IMR-90 (cell line): Measurements from ENCODE around the gene PNKP. TPM values are rescaled to one million over a fixed set of nuclear protein-coding genes. Genes with fewer than 3 reads are reported as not detected.
A peak's percentile ranks its signal among the peaks of the same experiment; 100 is the strongest.

Source experiments
- ATAC-seq: fragments of 200-7000 bp; cut with Tn5 transposase; 2 replicates; pipeline ENCODE4 v1.9.1; 2020; ENCODE audit warnings: low read depth, mild to moderate bottlenecking, moderate library complexity
- BruUV-seq: library from RNA; stranded (reverse); fragments of 400-500 nt; replicated peaks from 2 replicates; lab custom pipeline; 2021; lab: Mats Ljungman, UMichigan
- CTCF ChIA-PET: fragments of 300-600 bp; formaldehyde crosslinking; extraction: SDS; loops from one replicate; lab custom pipeline; 2021; ENCODE audit warnings: antibody characterized with exemption; lab: Yijun Ruan, JAX
- POLR2A ChIA-PET: fragments of 300-600 bp; sonication (Branson Sonifier 250); formaldehyde crosslinking; loops from one replicate; lab custom pipeline; 2022; ENCODE audit warnings: antibody characterized with exemption; ENCODE audit not compliant: unreplicated experiment; lab: Charles Lee
- DNase-seq: peaks from one replicate; pipeline ENCODE4 v3.0.0; 2013
- H2AFZ ChIP-seq: replicated peaks from 2 replicates; pipeline ENCODE3; 2013; ENCODE audit warnings: low read length, mild to moderate bottlenecking; ENCODE audit not compliant: poor library complexity
- H2AK5ac ChIP-seq: 2 replicates; pipeline ENCODE4 v1.6.1; 2013; ENCODE audit warnings: low read depth, low read length, inconsistent platforms
- H2AK9ac ChIP-seq: replicated peaks from 2 replicates; pipeline ENCODE3; 2013; ENCODE audit warnings: mild to moderate bottlenecking, low read depth, low read length, moderate library complexity; ENCODE audit not compliant: poor library complexity
- H2BK120ac ChIP-seq: 2 replicates; pipeline ENCODE4 v1.6.1; 2013; ENCODE audit warnings: low read depth, low read length, inconsistent platforms
- H2BK15ac ChIP-seq: 3 replicates; pipeline ENCODE4 v1.6.1; 2013; ENCODE audit warnings: low read depth, low read length, inconsistent platforms
- H2BK20ac ChIP-seq: 2 replicates; pipeline ENCODE4 v1.6.1; 2013; ENCODE audit warnings: low read depth, mild to moderate bottlenecking, inconsistent platforms, low read length, moderate library complexity
- H2BK5ac ChIP-seq: 2 replicates; pipeline ENCODE4 v1.6.1; 2013; ENCODE audit warnings: mild to moderate bottlenecking, low read depth, low read length, inconsistent platforms; ENCODE audit not compliant: poor library complexity, severe bottlenecking
- H3K14ac ChIP-seq: replicated peaks from 2 replicates; pipeline ENCODE4 v1.6.1; 2013; ENCODE audit warnings: low read depth, low read length, inconsistent platforms
- H3K18ac ChIP-seq: 2 replicates; pipeline ENCODE4 v1.6.1; 2013; ENCODE audit warnings: low read depth, low read length, control low read depth
- H3K23ac ChIP-seq: 2 replicates; pipeline ENCODE4 v1.6.1; 2013; ENCODE audit warnings: low read depth, low read length, inconsistent platforms
- H3K27ac ChIP-seq: 2 replicates; pipeline ENCODE4 v1.5.1; 2013; ENCODE audit warnings: mild to moderate bottlenecking, control low read depth, low read length; ENCODE audit not compliant: insufficient read depth
- H3K27me3 ChIP-seq: 2 replicates; pipeline ENCODE4 v1.6.1; 2013; ENCODE audit warnings: low read length; ENCODE audit not compliant: control insufficient read depth, insufficient read depth
- H3K36me3 ChIP-seq: 2 replicates; pipeline ENCODE4 v1.6.1; 2013; ENCODE audit warnings: low read length, mixed read lengths; ENCODE audit not compliant: control insufficient read depth, insufficient read depth
- H3K4ac ChIP-seq: 2 replicates; pipeline ENCODE4 v1.6.1; 2013; ENCODE audit warnings: low read depth, low read length, inconsistent platforms
- H3K4me1 ChIP-seq: 2 replicates; pipeline ENCODE4 v1.6.1; 2013; ENCODE audit warnings: low read length, mixed read lengths; ENCODE audit not compliant: control insufficient read depth, insufficient read depth
- H3K4me2 ChIP-seq: 2 replicates; pipeline ENCODE4 v1.6.1; 2013; ENCODE audit warnings: low read depth, mild to moderate bottlenecking, control low read depth, low read length, moderate library complexity
- H3K4me3 ChIP-seq: 2 replicates; pipeline ENCODE4 v1.5.1; 2013; ENCODE audit warnings: low read depth, mild to moderate bottlenecking, control low read depth, low read length, moderate library complexity; ENCODE audit not compliant: insufficient read depth
- H3K56ac ChIP-seq: 2 replicates; pipeline ENCODE4 v1.6.1; 2013; ENCODE audit warnings: low read length, inconsistent platforms; ENCODE audit not compliant: insufficient read depth; ENCODE audit errors: extremely low read depth
- H3K79me1 ChIP-seq, 2 experiments: 2 replicates each; pipeline ENCODE4 v1.6.1; 2013; ENCODE audit warnings: low read length in 2 of 2, inconsistent platforms in 1 of 2, low read depth in 1 of 2
- H3K9ac ChIP-seq: 2 replicates; pipeline ENCODE4 v1.6.1; 2013; ENCODE audit warnings: low read depth, low read length, control low read depth
- H3K9me1 ChIP-seq: 2 replicates; pipeline ENCODE4 v1.6.1; 2013; ENCODE audit warnings: low read length, inconsistent platforms; ENCODE audit not compliant: insufficient read depth
- H3K9me3 ChIP-seq: 2 replicates; pipeline ENCODE4 v1.6.1; 2013; ENCODE audit warnings: low read length; ENCODE audit not compliant: control insufficient read depth, insufficient read depth
- H4K20me1 ChIP-seq: 2 replicates; pipeline ENCODE4 v1.6.1; 2013; ENCODE audit warnings: low read length, inconsistent platforms; ENCODE audit not compliant: insufficient read depth
- H4K5ac ChIP-seq: 2 replicates; pipeline ENCODE4 v1.6.1; 2013; ENCODE audit warnings: mild to moderate bottlenecking, low read depth, low read length, control low read depth
- H4K8ac ChIP-seq, 2 experiments: 2 replicates each; pipeline ENCODE4 v1.6.1; 2013; ENCODE audit warnings: low read depth in 2 of 2, low read length in 2 of 2, control low read depth in 1 of 2, inconsistent platforms in 1 of 2
- H4K91ac ChIP-seq: 2 replicates; pipeline ENCODE4 v1.6.1; 2013; ENCODE audit warnings: low read depth, low read length, inconsistent platforms; ENCODE audit not compliant: insufficient read depth
- BHLHE40 ChIP-seq: fragments of 150-350 bp; IDR thresholded peaks from 2 replicates; pipeline ENCODE4 v1.6.1; 2016; ENCODE audit warnings: mild to moderate bottlenecking, low read depth, low read length
- CEBPB ChIP-seq: IDR thresholded peaks from 2 replicates; pipeline ENCODE4 v1.6.1; 2012; ENCODE audit warnings: low read depth, low read length, improper control_type of control experiment
- CHD1 ChIP-seq: IDR thresholded peaks from 2 replicates; pipeline ENCODE4 v1.6.1; 2012; ENCODE audit warnings: low read depth, low read length, improper control_type of control experiment
- CTCF ChIP-seq: conservative IDR thresholded peaks from 2 replicates; pipeline ENCODE4 v1.5.1; 2012; ENCODE audit warnings: mild to moderate bottlenecking, low read depth, low read length, improper control_type of control experiment
- FOS ChIP-seq: fragments of 150-350 bp; IDR thresholded peaks from 2 replicates; pipeline ENCODE4 v1.6.1; 2016; ENCODE audit warnings: low read depth, low read length
- MAFK ChIP-seq: IDR thresholded peaks from 2 replicates; pipeline ENCODE4 v1.6.1; 2012; ENCODE audit warnings: low read depth, low read length, improper control_type of control experiment
- MAZ ChIP-seq: IDR thresholded peaks from 2 replicates; pipeline ENCODE4 v1.6.1; 2012; ENCODE audit warnings: low read depth, mild to moderate bottlenecking, low read length, improper control_type of control experiment, moderate library complexity, borderline replicate concordance
- MXI1 ChIP-seq: IDR thresholded peaks from 2 replicates; pipeline ENCODE4 v1.6.1; 2012; ENCODE audit warnings: low read depth, mild to moderate bottlenecking, low read length, moderate library complexity, borderline replicate concordance
- NFE2L2 ChIP-seq: fragments of 150-350 bp; IDR thresholded peaks from 2 replicates; pipeline ENCODE4 v1.6.1; 2016; ENCODE audit warnings: low read depth, mild to moderate bottlenecking, low read length
- POLR2A ChIP-seq: IDR thresholded peaks from 2 replicates; pipeline ENCODE4 v1.6.1; 2012; ENCODE audit warnings: mild to moderate bottlenecking, low read depth, low read length
- RAD21 ChIP-seq: IDR thresholded peaks from 2 replicates; pipeline ENCODE4 v1.6.1; 2012; ENCODE audit warnings: low read length, improper control_type of control experiment
- RCOR1 ChIP-seq: IDR thresholded peaks from 2 replicates; pipeline ENCODE4 v1.6.1; 2012; ENCODE audit warnings: mild to moderate bottlenecking, low read length, improper control_type of control experiment; ENCODE audit not compliant: insufficient replicate concordance
- RFX5 ChIP-seq: IDR thresholded peaks from 2 replicates; pipeline ENCODE4 v1.8.0; 2012; ENCODE audit warnings: low read depth, mild to moderate bottlenecking, low read length, moderate library complexity
- SMC3 ChIP-seq: fragments of 150-350 bp; IDR thresholded peaks from 2 replicates; pipeline ENCODE4 v1.6.1; 2016; ENCODE audit warnings: low read depth, mild to moderate bottlenecking, antibody characterized with exemption, low read length, moderate library complexity
- USF2 ChIP-seq: fragments of 150-350 bp; IDR thresholded peaks from 2 replicates; pipeline ENCODE4 v1.6.1; 2017; ENCODE audit warnings: mild to moderate bottlenecking, antibody characterized with exemption, low read length, low read depth
- WGBS, 2 experiments: methylation state at CpG; one replicate each; pipeline versions ENCODE4 v1.1.5 to v1.1.7; 2013; ENCODE audit warnings: missing lambda C conversion rate in 2 of 2; ENCODE audit not compliant: insufficient read length in 1 of 2; ENCODE audit errors: extremely low coverage in 2 of 2; 5-methylcytosine and 5-hydroxymethylcytosine counted together
- dilution Hi-C: fragments of 300-500 bp; cut with HindIII; formaldehyde crosslinking; loops from one replicate; pipeline ENCODE4 v1.14.3; 2018; ENCODE audit warnings: low sequenced_read_pairs; ENCODE audit not compliant: unreplicated experiment
- in situ Hi-C: fragments of 300-500 bp; cut with MboI; formaldehyde crosslinking; loops from 3 replicates; pipeline ENCODE4 v1.14.3; 2019; ENCODE audit warnings: low sequenced_read_pairs, inconsistent platforms, mixed read lengths
- intact Hi-C: fragments of 100-400 bp; cut with micrococcal nuclease; formaldehyde crosslinking; loops from 2 replicates; pipeline ENCODE4 v1.10.0; 2022
- polyA plus RNA-seq, 3 experiments: library from polyadenylated mRNA; depleted of rRNA; stranded (reverse); fragments of >200 nt; gene quantifications; 2 replicates each; pipeline ENCODE4 v1.2.3, GENCODE V29; 2012; ENCODE audit warnings: low replicate concordance in 1 of 3
- total RNA-seq: library from RNA; depleted of rRNA; stranded (reverse); fragments of >200 nt; gene quantifications from 2 replicates; pipeline ENCODE4 v1.2.3, GENCODE V29; 2012
- TF ChIP-seq, protein P1 (sequence below): fragments of 150-350 bp; IDR thresholded peaks from 2 replicates; pipeline ENCODE4 v1.6.1; 2016; ENCODE audit warnings: low read depth, mild to moderate bottlenecking, low read length, moderate library complexity, borderline replicate concordance

The PNKP gene
- total and polyA plus RNA-seq, 2 of the 4 experiments (the other 2 are of a cell fraction), result 14.2 to 25.0 TPM

DNA sequence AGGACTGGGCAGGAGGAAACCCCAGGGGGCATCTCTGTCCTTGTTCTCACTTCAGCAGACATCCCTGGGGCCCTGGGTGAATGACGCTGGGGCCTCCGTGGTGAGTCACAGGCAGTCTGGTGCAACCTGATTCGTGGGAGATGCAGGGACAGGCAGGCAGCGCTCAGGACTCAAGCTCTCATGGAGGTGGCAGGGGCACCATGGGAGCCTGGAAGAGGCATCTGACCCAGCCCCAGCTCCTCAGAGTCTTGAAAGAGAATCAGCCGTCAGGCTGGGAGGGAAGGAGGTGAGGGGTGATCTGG lies 30.4 kb downstream of the PNKP start:
- ATAC-seq, result no peak
- Histone ChIP-seq H4K5ac (no peak overlapping the region), H3K56ac (no peak overlapping the region), H2BK15ac (no peak overlapping the region), H3K27me3 (no peaks in the 10 kb centered on the region), H3K4me2 (no peak overlapping the region), H4K91ac (no peak overlapping the region), H3K9me3 (no peaks in the 10 kb centered on the region), H2BK20ac (no peak overlapping the region), H3K79me1 (peaks cover 0 to 26% of the 10 kb centered on the region in 2 experiments; a peak in 2 of 4 replicates), H2AK5ac (no peak overlapping the region), H3K23ac (no peak overlapping the region), H3K4ac (no peak overlapping the region), H2AFZ (no peak overlapping the region), H4K8ac (no peak overlapping the region), H3K36me3 (peaks cover 71% of the 10 kb centered on the region), H4K20me1 (no peaks in the 10 kb centered on the region; the same call in 1 of the 2 replicates), H2BK5ac (no peak overlapping the region), H3K9ac (no peak overlapping the region), H3K27ac (no peak overlapping the region), H2AK9ac (peak overlapping the region; percentile 74), H3K18ac (no peak overlapping the region), H3K4me3 (no peak overlapping the region), H3K14ac (no peak overlapping the region), H3K4me1 (no peaks in the 10 kb centered on the region), H3K9me1 (peaks cover 4% of the 10 kb centered on the region; the same call in 1 of the 2 replicates), H2BK120ac (no peak overlapping the region)
- ChIA-PET CTCF (interaction anchor here (0.6 kb wide), 1 partner anchor 91 kb away, joined by 3 read pairs; no protein-coding TSS in a partner anchor), POLR2A (no interaction called here)
- intact Hi-C loops (no loop called here), dilution Hi-C loops (no loop called here), in situ Hi-C loops (no loop called here)
- 93% methylated on average over 3 of the region's 5 CpGs; no CpG with 5 or more reads in 1 of the 2 experiments for WGBS, 2 experiments
- DNase-seq, result no peak
- BruUV-seq, result no TSS peak
- no peak for TF ChIP-seq POLR2A
- TF ChIP-seq, protein P1, sequence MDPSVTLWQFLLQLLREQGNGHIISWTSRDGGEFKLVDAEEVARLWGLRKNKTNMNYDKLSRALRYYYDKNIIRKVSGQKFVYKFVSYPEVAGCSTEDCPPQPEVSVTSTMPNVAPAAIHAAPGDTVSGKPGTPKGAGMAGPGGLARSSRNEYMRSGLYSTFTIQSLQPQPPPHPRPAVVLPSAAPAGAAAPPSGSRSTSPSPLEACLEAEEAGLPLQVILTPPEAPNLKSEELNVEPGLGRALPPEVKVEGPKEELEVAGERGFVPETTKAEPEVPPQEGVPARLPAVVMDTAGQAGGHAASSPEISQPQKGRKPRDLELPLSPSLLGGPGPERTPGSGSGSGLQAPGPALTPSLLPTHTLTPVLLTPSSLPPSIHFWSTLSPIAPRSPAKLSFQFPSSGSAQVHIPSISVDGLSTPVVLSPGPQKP, result no peak
- no peak for TF ChIP-seq CHD1
- TF ChIP-seq CEBPB, result no peak
- TF ChIP-seq RAD21, result no peak
- TF ChIP-seq BHLHE40, result no peak
- no peak for TF ChIP-seq SMC3
- no peak for TF ChIP-seq RFX5
- TF ChIP-seq NFE2L2, result no peak
- no peak for TF ChIP-seq USF2
- TF ChIP-seq FOS, result no peak
- no peak for TF ChIP-seq MAFK
- no peak for TF ChIP-seq MAZ
- no peak for TF ChIP-seq CTCF
- TF ChIP-seq MXI1, result no peak
- TF ChIP-seq RCOR1, result no peak
